ENCODE results near the gene IRF2BPL. TPM values are rescaled to one million over a fixed set of nuclear protein-coding genes. Genes with fewer than 3 reads are reported as not detected.

IRF2BPL gene
- total RNA-seq, 2 experiments from 2014 or later: 23.7 to 25.8 TPM

- Histone ChIP-seq H3K4me2 (ENCODE audit: low read length) (peak overlapping the region; percentile 81), H3K79me2 (ENCODE audit: insufficient read depth, low read depth, low read length) (no peaks in the 10 kb centered on the region), H2AFZ (ENCODE audit: low read length) (peak overlapping the region; percentile 71), H3K36me3 (ENCODE audit: insufficient read depth, low read length) (no peaks in the 10 kb centered on the region), H4K20me1 (ENCODE audit: insufficient read depth, low read length) (no peaks in the 10 kb centered on the region), H3K4me1 (ENCODE audit: insufficient read depth, low read length, poor library complexity, severe bottlenecking) (peaks cover 87% of the 10 kb centered on the region), H3K9me3 (ENCODE audit: low read length) (no peaks in the 10 kb centered on the region), H3K4me3 (ENCODE audit: low read depth, low read length, poor library complexity, severe bottlenecking) (peak overlapping the region; percentile 61), H3K27ac (ENCODE audit: low read depth, low read length, poor library complexity, severe bottlenecking) (peak overlapping the region; percentile 96), H3K9me2 (ENCODE audit: insufficient read depth, low read length) (no peaks in the 10 kb centered on the region)
- no TSS peak for BruUV-seq (replicated peaks)
- TF ChIP-seq CTCF (conservative IDR thresholded peaks at IDR 0.05; ENCODE audit: low read length) (no peak), EZH2phosphoT487 (IDR thresholded peaks at IDR 0.05; ENCODE audit: borderline replicate concordance, low read depth, low read length) (no peak)
- POLR2A ChIA-PET: interaction anchor here (0.5 to 4.3 kb wide), 4 partner anchors 10 to 86 kb away, joined by 3 to 56 read pairs (median 6); partner anchors contain the start of gene IRF2BPL
- CTCF ChIA-PET (ENCODE audit: unreplicated experiment): no interaction called here
- intact Hi-C loops (cut with micrococcal nuclease; ENCODE audit: unreplicated experiment): loop anchor here (1.0 kb wide), 2 partner anchors 12 to 84 kb away; partner anchors contain the start of gene IRF2BPL
- peak; percentile 94 for DNase-seq (ENCODE audit: low spot score)
These were observed 11.7 kb upstream of the IRF2BPL start for GRCh38 chr14:77040059-77040740.

GRCh38 chr14:77039285-77040058, 11.0 kb upstream of the IRF2BPL start:
- BruUV-seq (replicated peaks): no TSS peak
- peak; percentile 40 for DNase-seq (ENCODE audit: low spot score)
- H3K4me3 ChIP-seq (ENCODE audit: low read depth, low read length, poor library complexity, severe bottlenecking): peak overlapping the region; percentile 61
- ChIA-PET POLR2A (interaction anchor here (1.3 to 4.3 kb wide), 3 partner anchors 10 to 82 kb away, joined by 5 to 56 read pairs (median 7); partner anchors contain the start of gene IRF2BPL), CTCF (ENCODE audit: unreplicated experiment) (no interaction called here)
- H3K27ac ChIP-seq (ENCODE audit: low read depth, low read length, poor library complexity, severe bottlenecking): peak overlapping the region; percentile 96
- H3K36me3 ChIP-seq (ENCODE audit: insufficient read depth, low read length): no peaks in the 10 kb centered on the region
- no peaks in the 10 kb centered on the region for H4K20me1 ChIP-seq (ENCODE audit: insufficient read depth, low read length)
- TF ChIP-seq CTCF (conservative IDR thresholded peaks at IDR 0.05; ENCODE audit: low read length): no peak
- H3K4me2 ChIP-seq (ENCODE audit: low read length): peak overlapping the region; percentile 81
- H3K9me3 ChIP-seq (ENCODE audit: low read length): no peaks in the 10 kb centered on the region
- intact Hi-C loops (cut with micrococcal nuclease; ENCODE audit: unreplicated experiment): loop anchor here (1.0 to 10.0 kb wide), 4 partner anchors 11 to 555 kb away; partner anchors contain the start of genes IRF2BPL, SAMD15 and TMED8
- H3K9me2 ChIP-seq (ENCODE audit: insufficient read depth, low read length): no peaks in the 10 kb centered on the region
- H3K4me1 ChIP-seq (ENCODE audit: insufficient read depth, low read length, poor library complexity, severe bottlenecking): peaks cover 94% of the 10 kb centered on the region
- H3K79me2 ChIP-seq (ENCODE audit: insufficient read depth, low read depth, low read length): peaks cover 2% of the 10 kb centered on the region; the same call in 1 of the 2 replicates
- H2AFZ ChIP-seq (ENCODE audit: low read length): peak overlapping the region; percentile 68

All from OCI-LY7 (cell line).